Lower leg skin (tissue), 3 donors: ENCODE measurements around the gene ACAP1.

Experiments
- CTCF ChIP-seq, 3 donors: fragments of 450-650 bp; IDR thresholded peaks; one replicate each; pipeline ENCODE4 v1.5.1; 2016; ENCODE audit warnings: antibody characterized with exemption in 3 of 3, mild to moderate bottlenecking in 3 of 3, moderate library complexity in 2 of 3
- POLR2A ChIP-seq, 2 donors: fragments of 450-650 bp; IDR thresholded peaks; one replicate each; pipeline ENCODE4 v1.6.1; 2016 to 2017; ENCODE audit warnings: antibody characterized with exemption in 2 of 2, mild to moderate bottlenecking in 1 of 2, moderate library complexity in 1 of 2

GRCh38 chr17:7383371-7383741, 47.0 kb downstream of the ACAP1 start:
- TF ChIP-seq CTCF (IDR thresholded peaks at IDR 0.05), result no peak
- no peak for TF ChIP-seq POLR2A (IDR thresholded peaks at IDR 0.05)
